Stimulated activated CD8-positive, alpha-beta memory T cell treated with anti-CD3 and anti-CD28 coated beads, Interleukin-7, amount 100 ng/mL, for 24 hours (primary cell): ENCODE data around the gene ARHGEF19.
A peak's percentile ranks its signal among the peaks of the same experiment; 100 is the strongest.
"Not testable (repeated sequence)": the region's sequence is repeated elsewhere in the genome, so short reads cannot be mapped to it uniquely, and the experiment has no call there.

Experiments
- DNase-seq: peaks from one replicate; pipeline ENCODE4 v3.0.0-alpha.2; 2020; ENCODE audit warnings: low read depth

ARHGEF19 gene

DNA sequence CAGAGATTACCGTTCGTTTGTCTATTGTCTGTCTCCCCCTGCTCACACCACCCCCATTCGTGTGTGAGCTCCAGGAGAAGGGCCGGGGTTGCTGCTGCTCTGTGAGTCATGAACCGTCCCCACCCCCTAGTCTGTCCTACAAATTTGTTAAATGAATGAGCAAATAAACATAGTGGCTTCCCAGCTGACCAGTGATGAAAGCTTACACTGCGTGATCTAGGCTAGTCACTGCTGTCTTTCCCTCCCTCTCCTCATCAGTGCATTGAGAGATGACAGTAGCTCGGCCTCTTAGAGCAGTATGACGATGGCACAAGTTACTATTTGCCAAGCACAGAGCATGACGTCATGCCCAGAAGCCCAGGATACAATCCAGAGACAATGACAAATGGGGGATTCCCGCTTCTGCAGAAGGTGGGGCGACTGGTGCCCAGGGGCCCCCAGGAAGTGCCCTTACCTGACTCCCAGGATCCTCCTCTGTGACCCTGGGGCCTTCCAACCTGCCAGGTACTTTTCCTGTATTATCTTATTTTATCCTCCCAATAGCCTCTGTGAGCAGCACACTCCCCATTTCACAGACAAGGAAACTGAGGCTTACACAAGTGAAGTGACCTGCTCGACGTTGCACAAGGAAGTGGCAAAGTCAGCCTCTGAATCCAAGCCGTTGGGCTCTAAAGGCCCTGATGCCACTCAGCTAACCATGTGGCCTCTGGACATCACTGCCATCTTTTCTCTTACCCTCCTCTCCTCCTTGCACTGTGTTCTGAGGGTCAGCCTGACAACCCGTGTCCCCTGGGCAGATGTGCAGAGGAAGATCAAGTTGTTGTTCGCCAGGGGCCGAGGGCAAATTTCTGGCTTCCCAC, 48.0 kb downstream of the ARHGEF19 start:
- DNase-seq, result no peak

DNA sequence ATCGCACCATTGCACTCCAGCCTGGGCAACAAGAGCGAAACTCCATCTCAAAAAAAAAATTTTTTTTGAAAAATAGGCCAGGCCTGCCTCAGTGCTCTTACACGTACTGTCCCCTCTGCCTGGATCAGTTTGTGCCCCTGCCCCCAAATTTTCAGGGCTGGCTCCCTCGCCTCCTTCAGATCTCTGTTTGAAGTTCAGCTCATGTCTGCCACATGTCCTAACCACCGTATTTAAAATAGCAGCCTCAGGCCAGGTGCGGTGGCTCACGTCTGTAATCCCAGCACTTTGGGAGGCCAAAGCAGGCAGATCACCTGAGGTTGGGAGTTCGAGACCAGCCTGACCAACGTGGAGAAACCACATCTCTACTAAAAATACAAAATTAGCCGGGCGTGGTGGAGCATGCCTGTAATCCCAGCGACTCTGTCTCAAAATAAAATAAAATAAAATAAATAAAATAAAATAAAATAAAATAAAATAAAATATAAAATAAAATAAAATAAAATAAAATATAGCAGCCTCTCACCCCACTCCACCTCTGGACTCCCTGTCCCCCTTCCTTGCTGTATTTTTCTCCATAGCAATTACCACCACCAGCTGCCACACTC, 48.7 kb downstream of the ARHGEF19 start:
- not testable (repeated sequence) for DNase-seq

DNA sequence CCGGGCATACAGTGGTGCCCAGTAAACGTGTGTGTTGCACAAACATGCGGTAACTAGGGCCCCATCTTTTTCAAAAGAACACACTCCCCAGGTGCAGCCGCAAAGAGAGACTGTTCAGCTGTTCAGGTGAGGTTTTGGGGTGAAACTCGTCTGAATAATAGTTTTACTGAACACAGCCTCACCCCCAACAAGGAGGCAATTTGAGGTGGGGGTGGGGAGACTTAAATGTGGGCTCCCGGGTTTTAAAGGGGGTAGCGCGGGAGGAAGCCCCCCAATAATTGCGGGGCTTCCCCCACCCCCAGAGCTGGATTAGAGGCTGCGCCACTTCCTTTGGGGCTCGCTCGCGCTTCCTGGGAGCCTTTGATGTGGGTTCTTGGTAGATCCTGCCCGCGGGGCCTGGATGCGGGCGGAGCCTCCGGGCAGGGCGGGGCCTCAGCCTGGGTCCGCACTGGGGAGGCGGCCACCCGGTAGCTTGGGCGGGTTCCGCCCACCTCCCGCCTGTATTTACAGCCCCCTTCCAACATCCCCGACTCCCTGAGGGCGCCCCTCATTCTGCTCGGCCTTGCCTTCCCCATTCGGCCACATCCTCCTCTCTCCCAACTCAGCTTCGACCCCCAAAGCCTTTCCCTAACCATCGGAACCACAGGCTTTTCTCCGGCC, 50.2 kb downstream of the ARHGEF19 start:
- peak; percentile 23 for DNase-seq

DNA sequence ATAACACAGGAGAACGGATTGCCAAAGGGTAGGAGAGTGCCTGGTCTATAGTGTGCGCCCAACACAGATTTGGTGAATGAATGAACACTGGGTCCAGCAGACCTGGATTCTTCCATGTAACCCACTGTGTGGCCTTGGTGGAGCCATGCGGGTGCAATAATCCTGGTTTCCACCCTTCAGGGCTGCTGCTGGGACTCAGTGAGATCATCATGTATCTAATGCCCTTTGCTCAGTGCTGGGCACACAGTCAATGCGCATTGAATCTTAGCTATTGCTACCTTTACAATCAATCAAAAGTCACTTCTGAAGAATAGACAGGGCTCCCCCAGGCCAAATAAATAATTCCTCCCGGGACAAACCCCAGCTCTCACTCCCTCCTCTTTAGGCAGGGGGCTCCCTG, 50.7 kb downstream of the ARHGEF19 start:
- no peak for DNase-seq

DNA sequence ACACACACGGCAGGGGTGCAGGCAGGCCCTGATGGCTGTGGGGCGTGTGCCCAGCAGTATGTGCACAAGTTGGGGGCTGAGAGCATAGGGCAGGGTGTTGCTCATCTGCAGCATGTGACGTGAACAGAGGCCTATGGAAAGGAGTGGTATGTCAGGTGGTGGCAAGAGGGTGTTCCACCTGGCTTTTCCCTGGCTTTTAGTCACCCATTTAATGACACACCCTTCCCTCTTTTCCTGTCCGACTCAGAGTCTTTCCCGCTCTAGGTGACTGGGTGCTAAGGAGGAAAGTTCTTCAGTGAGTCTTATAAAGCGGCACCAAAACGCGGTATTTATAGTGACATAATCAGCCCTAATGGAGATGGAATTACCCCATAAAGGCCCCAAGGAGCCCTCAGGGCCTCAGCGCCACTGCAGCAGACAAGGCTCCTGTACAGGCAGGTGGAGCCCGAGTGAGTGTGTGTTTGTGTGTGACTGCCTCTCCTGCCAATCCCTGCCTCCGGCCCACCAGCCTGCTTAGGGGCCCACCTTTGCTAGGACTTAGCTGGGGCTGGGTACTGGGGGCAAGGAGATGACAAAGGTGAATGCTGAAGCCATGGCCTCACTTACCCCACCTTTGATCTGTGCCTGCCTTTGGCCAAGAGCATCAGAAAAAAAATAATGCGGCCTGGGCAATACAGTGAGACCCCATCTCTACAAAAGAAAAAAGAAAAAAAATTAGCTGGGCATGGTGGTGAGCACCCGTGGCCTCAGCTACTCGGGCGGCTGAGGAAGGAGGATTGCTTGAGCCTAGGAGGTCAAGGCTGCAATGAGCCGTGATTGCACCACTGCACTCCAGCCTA, 53.2 kb downstream of the ARHGEF19 start:
- no peak for DNase-seq

DNA sequence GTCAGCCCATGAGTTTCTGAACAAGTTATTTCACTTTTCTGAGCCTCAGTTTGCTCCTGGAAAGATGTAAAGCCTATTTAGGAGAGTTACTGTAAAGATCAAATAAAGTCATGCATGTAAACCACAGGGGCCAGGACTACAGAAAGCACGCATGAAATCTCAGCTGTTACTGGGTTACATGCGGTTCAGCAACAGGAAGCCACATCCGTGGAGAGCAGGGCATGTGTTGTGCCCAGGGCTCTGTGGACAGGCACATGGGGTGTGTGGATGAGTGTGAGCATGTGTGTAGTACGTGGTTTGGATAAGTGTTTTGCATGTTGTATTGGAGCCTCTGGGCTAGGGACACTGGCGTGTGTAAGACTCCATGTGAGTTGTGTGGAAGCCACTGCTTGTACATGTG, 54.4 kb downstream of the ARHGEF19 start:
- no peak for DNase-seq

DNA sequence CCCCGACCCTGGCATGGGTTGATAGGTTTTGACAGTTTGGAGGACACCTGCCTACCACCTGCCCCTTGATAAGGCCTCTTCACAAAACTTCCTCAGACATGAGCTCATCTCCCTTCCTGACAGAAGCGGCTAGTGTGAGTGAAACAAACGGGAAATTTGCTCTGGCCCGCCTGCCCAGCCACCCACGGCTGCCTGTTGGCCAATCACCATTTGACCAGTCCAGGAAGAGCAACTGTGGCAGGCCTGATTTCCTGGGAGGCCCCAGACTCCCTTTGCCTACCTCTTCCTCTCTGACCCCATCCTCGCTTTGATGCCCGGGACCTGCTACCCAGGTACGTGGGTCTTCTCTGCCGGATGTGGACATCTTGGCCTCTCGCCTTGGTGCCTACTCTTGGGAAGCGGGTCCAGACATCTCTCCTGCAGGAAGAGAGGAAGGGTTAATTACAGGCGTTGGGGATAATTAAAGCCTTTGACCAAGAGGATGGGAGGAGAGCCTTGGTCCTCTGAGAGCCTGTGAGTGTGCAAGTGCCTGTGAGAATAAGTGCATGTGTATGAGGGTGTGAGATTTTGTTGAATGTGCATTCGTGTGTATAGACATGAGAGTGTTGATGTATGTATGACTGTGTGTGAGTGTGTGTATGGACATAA, 55.5 kb downstream of the ARHGEF19 start:
- DNase-seq, result no peak

DNA sequence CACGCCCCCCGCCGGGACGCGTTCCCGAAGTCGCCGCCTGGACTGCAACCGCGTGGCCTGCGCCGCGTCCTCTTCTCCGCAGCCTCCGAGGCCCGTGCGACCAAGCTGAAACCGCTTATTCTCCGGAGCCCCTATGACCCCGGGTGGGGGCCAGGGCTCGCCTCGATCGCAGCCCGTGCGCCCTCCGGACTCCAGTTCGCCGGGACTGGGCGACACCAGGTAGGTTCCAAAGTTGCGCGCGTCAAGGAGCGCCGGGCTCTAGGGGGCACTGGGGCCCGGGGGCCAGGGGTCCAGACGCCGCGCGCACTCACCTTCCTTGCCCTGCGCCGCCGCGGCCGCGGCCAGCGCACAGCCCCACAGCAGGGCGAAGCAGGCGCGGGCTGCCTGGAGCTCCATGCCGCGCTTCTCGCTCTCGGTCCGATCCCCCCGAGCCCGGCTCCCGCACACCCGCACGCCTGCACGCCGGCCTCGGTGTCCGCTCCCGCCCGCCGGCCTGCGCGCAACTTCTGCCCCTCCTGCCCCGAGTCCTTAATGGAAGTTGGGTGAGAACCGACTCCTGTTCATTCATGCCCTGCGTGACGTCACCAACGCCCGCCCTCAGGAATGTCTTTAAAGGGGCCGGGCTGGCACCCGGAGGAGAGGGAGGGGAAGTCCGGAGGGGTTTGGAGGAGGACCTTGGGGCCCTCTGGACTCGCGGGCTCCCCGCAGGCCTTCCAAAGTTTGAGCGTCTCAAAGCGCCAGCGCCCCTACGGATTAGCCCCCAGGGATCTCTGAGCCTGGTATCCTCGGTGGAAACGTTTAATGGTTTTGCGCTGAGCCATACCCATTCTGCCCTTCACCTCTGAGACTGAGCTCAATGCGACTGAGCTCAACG, 56.7 kb downstream of the ARHGEF19 start, which contains the start of gene EPHA2:
Gene EPHA2 (minus strand): TSS at position 533 of the 874 bp plus-strand sequence. CDS start 137 bp downstream, at position 396.
- DNase-seq, result no peak

DNA sequence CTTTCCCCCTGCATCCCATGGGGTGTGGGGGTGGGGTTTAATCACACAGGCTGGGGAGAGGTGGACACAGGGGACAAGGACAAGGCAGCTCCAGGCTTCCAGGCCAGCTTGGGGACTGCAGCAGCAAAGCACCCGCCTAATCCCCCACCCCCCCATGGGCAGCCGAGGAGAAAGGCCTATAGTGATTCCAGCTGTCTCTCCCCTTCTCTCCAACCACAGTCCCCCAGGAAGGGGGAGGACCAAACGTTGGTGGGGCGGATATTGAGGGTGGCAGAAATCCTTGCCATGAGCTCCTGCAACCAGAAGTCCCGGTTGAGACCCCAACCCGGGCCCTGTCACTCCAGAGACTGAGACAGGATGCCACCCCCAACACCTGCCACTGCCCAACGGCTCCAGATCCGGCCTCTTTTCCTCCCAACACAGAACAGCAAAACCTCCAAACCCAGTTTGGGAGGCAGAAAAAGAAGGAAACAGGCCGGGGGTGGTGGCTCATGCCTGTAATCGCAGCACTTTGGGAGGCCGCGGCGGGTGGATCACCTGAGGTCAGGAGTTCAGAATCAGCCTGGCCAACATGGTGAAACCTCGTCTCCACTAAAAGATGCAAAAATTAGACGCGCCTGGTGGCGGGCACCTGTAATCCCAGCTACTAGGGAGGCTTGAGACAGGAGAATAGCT, 58.3 kb downstream of the ARHGEF19 start:
- no peak for DNase-seq

DNA sequence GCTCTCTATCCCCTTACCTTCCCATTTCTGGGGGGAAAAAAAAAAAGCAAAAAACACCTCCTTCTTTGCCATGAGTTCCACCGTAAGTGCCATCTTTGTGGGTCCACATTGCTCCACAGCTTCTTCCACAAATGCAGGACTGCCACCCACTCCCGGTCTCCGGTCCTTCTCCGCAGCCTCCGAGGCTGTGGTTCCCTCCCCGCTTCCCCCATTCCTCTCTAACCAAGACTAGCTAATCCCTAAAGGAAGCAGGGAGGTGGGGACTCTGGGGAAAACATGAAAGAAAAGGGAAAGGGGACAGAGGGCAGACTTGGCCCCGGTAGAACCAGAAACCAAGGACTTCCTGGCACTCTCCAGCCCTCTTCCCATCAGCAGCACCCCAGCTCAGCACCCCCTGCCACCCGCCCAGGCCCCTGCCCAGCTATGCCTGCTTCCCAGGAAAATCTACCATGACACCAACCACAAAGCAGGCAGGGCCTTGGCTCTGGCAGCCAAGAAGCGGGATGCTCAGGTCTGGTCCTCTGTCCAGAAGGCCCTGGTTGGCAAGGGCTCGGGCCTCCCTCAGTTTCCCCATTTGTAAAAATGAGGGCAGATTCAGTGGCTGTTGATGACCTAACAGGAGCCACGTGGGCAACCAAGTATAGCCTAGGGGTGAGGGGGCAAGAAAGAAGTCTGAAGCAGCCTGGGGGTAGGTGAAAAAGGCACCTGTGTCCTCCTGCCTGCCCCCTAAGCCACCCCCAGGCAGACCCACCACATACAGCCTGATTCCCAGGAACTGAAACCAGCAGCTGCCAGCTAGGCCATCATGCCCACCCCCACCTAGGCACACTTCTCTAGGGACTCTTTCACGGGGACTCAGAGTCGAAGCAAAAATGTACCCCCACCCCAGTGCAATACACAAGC, 59.1 kb downstream of the ARHGEF19 start:
- no peak for DNase-seq

DNA sequence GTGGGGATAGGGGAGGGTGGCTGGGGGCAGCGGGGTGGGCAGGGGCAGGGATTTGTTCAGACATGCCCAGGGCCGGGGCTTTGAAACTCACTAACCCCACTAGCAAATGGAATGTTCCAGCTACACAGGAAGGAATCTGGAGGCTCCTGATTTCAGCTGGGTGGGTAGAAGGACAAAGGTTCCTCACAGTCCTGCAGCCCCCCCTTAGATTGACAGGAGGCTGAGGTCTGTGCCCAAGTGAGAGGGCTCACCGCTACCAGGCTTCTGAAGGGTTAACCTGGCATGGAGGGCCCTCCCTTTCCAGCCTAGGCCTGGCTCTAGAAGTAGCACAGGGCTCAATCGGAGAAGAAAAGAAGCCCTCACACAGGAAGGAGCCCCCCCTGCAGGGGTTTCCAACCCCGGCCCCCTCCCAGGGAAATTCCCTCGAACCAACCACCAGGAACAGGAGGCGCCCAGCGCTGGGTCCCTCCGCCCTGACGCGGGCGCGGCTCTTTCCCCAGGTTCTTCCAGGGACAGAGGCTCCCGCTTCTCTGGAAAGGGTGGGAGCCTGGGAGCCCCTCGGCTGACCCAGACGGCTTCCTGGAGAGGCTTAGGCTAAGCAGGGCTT, 59.9 kb downstream of the ARHGEF19 start:
- DNase-seq, result no peak

DNA sequence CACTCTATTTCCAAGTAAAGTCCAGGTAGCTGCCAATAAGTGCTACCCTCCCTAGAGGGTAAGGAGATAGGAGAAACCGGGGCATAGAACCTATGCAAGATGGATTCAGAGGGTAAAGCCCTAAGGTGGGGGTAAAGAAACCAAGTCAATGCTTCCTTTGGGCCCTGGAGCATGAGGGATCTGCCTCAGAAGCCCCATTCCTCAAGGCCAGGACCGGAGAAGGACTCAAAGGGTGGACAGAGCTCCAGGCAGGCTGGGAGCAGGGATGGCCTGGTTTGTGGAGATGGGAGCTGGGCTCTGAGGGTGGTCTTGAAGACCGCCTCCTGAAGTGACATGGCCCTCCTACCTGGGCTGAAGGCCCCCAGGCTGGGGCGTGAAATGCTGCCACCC, 60.5 kb downstream of the ARHGEF19 start:
- no peak for DNase-seq

DNA sequence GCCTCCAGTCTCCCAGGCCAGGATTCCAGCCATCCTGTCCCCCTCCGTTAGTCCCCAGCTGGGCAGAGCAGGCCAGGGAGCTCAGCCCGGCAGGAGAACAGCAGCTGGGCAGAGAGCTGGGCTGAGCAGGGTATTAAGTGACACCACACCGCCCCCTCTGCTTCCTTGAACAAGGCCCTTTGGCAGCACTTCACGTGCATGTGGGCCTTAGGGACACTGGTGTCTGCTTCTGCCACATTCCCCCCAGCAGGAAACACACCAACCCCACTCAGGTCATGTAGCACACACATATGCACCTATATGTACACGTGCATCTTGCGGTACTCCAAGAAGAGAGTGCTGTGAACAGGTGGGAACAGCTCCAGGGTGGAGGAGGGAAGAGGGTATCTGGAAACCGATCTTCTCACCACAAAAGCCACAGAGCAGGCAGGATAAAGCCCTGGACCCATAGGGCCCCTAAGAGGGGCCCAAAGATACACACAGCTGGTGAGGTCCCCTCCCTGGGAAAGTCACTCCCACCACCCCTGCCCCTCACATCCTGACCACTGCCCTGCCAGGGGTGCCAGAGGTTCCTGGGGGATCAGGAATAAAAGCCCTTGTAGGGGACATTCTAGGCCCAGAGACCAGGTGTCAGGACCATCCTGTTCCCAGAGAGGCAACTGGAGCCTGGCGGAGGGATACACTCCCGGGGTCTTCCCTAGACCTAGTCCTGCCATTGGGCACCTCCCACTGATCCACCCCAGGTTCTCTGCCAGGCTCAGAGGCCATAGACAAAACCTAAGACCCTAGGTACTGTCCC, 61.1 kb downstream of the ARHGEF19 start:
- no peak for DNase-seq

DNA sequence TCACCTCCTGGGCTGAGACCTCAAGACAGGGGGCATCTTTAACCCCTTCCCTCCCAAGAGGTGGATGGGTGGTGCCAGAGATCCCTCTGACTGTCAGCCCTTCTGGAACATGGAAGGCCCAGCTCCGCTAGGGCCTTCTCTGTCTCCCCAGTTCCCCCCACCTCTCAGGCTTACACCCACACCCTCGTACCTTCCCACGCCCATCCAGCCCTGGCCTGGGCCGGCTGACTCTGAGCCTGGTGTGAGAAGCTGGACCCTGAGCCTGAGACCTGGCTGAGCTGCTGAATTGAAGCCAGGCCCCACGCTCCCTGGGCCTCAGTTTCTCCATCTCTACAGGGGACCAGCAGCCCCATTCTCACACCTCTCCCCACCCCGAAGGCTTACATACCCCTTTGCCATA, 61.9 kb downstream of the ARHGEF19 start:
- DNase-seq, result no peak

DNA sequence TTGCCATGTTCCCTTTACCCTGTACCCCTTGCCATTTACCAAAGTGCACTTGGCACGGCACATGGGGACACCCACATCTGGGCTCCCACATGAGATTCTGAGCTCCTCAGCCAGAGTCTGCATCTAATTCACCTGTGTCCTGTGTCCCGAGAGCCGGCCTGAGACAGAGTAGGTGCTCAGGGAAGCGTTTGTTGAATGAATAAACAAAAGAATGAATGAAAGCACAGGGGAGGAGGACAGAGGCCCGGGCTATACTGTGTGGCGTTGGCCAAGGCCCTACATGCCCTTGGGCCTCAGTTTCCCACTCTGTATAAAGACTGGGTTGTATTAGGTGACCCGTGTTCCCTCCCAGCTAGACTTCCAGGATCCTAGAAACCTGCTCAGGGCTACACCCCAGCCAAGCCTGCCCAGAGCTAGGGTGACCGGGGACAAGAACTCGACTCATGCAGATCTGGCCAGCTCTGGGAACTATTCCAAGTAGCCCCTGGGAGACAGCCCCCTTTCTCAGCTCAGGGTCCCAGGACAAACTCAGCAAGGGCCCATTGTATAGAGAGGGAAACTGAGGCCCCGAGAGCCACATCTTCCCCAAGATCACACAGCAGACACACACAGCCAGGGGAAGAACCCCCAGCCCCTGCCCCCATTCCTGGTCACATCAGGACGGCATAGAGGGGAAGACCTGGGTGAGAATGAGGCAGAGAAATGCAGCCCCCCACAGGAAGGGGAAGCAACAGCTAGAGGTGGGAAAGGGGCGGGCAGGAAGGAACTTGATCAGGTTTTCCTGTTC, 62.6 kb downstream of the ARHGEF19 start:
- no peak for DNase-seq

DNA sequence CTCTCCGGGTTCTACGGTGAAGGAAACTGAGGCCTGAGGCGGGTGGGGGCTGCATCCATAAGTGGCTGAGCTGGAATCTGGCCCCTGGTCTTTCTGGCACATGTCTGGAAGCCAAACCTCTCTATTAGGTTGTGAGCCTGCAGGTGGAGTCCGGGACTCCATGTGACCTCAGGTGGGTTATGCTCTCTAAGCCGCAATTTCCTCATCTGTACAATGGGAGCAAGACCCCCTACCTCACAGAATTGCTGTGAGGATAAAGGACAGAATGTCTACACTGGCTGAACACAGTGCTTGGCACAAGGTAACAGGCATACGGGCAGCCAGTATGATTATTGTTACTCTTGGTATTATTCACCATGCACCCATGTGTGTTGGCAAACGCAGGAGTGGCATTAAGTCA, 63.3 kb downstream of the ARHGEF19 start:
- no peak for DNase-seq
